HEK293T (cell line): ENCODE data around the gene SNX32.

Experiments used
- CTCF ChIA-PET: fragments of 350-600 bp; formaldehyde crosslinking; extraction: SDS; loops from one replicate; lab custom pipeline; 2021; ENCODE audit warnings: antibody characterized with exemption, inconsistent platforms; lab: Yijun Ruan, JAX
- POLR2A ChIA-PET: fragments of 350-600 bp; formaldehyde crosslinking; extraction: SDS; loops from one replicate; lab custom pipeline; 2020; ENCODE audit warnings: antibody characterized with exemption, inconsistent platforms; lab: Yijun Ruan, JAX
- DNase-seq: peaks from one replicate; pipeline ENCODE4 v3.0.0; 2012; ENCODE audit warnings: mixed read lengths; ENCODE audit errors: extremely low spot score
- ARNT ChIP-seq: fragments of 450-650 bp; IDR thresholded peaks from 2 replicates; pipeline ENCODE4 v1.6.1; 2017; ENCODE audit warnings: mild to moderate bottlenecking
- CTBP1 ChIP-seq: fragments of 450-650 bp; IDR thresholded peaks from 2 replicates; pipeline ENCODE4 v1.6.1; 2016; ENCODE audit warnings: borderline replicate concordance
- ELF4 ChIP-seq: fragments of 450-650 bp; IDR thresholded peaks from 2 replicates; pipeline ENCODE4 v1.6.1; 2017; ENCODE audit warnings: antibody characterized with exemption
- FOXA1 ChIP-seq: fragments of 450-650 bp; IDR thresholded peaks from 2 replicates; pipeline ENCODE4 v1.6.1; 2016; ENCODE audit warnings: mild to moderate bottlenecking
- FOXK2 ChIP-seq: fragments of 450-650 bp; IDR thresholded peaks from 2 replicates; pipeline ENCODE4 v1.6.1; 2016; ENCODE audit warnings: mild to moderate bottlenecking
- FOXM1 ChIP-seq: fragments of 450-650 bp; IDR thresholded peaks from 2 replicates; pipeline ENCODE4 v1.6.1; 2017; ENCODE audit warnings: mild to moderate bottlenecking, borderline replicate concordance
- HDGF ChIP-seq: fragments of 450-650 bp; IDR thresholded peaks from 2 replicates; pipeline ENCODE4 v1.6.1; 2017; ENCODE audit warnings: antibody characterized with exemption, borderline replicate concordance
- L3MBTL2 ChIP-seq: fragments of 450-650 bp; conservative IDR thresholded peaks from 2 replicates; pipeline ENCODE4 v1.6.1; 2016; ENCODE audit warnings: mild to moderate bottlenecking
- LEF1 ChIP-seq: fragments of 450-650 bp; IDR thresholded peaks from 2 replicates; pipeline ENCODE4 v1.6.1; 2017; ENCODE audit warnings: mild to moderate bottlenecking, borderline replicate concordance
- NFRKB ChIP-seq: fragments of 450-650 bp; IDR thresholded peaks from 2 replicates; pipeline ENCODE4 v1.6.1; 2016; ENCODE audit warnings: mild to moderate bottlenecking, moderate library complexity
- SP1 ChIP-seq: fragments of 450-650 bp; IDR thresholded peaks from 2 replicates; pipeline ENCODE4 v1.6.1; 2017
- SUZ12 ChIP-seq: fragments of 450-650 bp; IDR thresholded peaks from 2 replicates; pipeline ENCODE4 v1.6.1; 2016; ENCODE audit warnings: mild to moderate bottlenecking
- TARDBP ChIP-seq: fragments of 450-650 bp; IDR thresholded peaks from 2 replicates; pipeline ENCODE4 v1.6.1; 2016
- ZNF384 ChIP-seq: fragments of 450-650 bp; IDR thresholded peaks from 2 replicates; pipeline ENCODE4 v1.6.1; 2016
- TF ChIP-seq, protein P1 (sequence below): fragments of 450-650 bp; IDR thresholded peaks from 2 replicates; pipeline ENCODE4 v1.6.1; 2016

Gene SNX32

DNA sequence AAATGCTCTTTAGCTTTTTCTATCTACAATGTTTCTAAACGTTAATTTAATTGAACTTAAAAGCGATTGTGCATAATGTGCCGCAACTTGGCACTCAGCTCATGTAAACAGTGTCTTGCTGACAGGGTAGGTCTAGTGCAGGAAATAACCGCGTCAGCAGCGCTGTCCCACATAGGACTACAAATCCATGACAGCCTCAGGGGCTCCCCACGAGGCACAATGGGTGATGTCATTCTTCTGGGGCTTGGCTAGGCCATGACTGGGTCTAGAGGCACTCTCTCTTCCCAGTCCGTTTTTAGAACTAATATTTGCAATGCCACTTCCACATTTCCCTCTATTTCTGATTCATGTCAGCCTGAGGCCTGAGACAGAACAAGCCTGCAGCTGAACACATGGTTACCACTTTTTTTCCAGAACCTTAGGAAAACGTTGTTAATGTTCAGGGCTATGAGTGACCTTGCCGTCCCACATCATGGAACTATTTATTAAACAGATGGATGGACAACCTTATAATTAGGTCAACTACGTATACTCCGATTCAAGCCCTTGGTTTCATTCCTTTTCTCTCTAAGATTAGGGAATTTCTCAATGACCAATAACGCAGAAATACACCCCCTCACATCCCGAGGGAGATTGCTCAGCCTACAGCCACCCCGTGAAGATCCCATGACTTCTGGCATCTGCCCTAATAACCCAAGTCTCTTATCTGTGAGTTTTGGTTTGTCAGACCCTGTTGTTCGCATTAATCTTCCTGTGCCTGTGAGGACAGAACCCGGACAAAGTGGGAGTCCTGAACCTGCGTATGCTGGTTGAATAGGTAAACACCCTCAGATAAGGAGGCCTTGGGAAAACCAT, 19.4 kb upstream of the SNX32 start:
- no peak for DNase-seq
- POLR2A ChIA-PET = interaction anchor here (1.4 to 2.7 kb wide), 2 partner anchors 35 to 44 kb away, joined by 3 to 7 read pairs; no protein-coding TSS in a partner anchor
- TF ChIP-seq FOXM1 (no peak), ZNF384 (no peak), CTBP1 (no peak), LEF1 (no peak), HDGF (no peak), NFRKB (no peak), ELF4 (no peak), SP1 (no peak)
- TF ChIP-seq, protein P1, sequence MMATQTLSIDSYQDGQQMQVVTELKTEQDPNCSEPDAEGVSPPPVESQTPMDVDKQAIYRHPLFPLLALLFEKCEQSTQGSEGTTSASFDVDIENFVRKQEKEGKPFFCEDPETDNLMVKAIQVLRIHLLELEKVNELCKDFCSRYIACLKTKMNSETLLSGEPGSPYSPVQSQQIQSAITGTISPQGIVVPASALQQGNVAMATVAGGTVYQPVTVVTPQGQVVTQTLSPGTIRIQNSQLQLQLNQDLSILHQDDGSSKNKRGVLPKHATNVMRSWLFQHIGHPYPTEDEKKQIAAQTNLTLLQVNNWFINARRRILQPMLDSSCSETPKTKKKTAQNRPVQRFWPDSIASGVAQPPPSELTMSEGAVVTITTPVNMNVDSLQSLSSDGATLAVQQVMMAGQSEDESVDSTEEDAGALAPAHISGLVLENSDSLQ = no peak
- CTCF ChIA-PET = interaction anchor here (1.7 to 3.7 kb wide), 2 partner anchors 34 kb away, joined by 6 to 15 read pairs; partner anchors contain the start of gene AP5B1

DNA sequence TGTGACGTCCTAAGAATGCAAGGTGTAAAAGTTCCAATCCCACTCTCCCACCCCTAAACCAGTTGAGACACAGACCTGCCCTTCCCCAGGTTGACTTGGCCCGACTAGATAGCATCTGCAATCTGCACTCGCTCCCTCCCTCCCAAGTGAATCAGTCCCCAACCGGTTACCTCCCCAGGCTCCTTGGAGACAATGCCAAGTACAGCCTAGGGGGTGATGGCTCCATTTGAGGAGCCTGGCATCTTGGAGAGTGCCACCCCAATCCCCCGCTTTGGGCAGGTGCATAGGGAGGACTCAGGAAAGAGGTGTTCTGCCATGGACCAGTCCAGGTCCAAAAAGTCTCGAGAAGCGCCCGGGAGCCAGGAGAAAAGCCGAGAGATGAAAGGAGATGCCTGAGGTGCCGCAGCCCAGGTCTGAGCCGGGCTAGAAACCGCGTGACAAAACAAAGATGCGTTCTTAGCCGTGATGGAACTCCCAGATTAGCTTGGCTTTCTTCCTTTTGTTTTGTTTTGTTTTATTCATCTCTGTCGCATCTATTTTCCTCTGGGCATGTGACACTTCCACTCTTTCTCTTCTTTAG, 18.7 kb upstream of the SNX32 start:
- TF ChIP-seq FOXM1 = no peak
- ChIA-PET CTCF (interaction anchor here (3.7 kb wide), 1 partner anchor 35 kb away, joined by 15 read pairs; the partner anchor contains the start of gene AP5B1), POLR2A (interaction anchor here (3.4 kb wide), 1 partner anchor 95 kb away, joined by 15 read pairs; the partner anchor contains the start of gene RNASEH2C)
- DNase-seq = no peak

DNA sequence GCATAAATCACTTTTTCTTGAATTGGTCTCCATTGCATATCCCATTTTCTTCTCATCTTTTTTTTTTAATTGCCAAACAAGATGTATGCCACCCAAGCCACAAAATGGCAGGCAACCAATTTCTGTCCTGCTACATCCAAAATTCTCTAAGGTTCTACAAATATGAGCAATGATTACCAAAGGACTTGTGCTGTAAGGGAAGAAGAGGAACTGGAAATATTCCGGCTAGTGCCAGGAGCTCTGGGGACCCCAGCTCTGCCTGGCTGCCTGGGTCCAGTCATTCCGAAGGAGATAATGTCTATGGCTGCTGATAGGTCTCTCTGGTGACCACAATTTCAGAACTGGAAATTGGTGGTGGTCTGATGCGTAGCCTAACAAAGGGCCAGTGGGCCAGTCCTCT, 17.1 kb upstream of the SNX32 start:
- no peak for DNase-seq
- no peak for TF ChIP-seq ARNT
- TF ChIP-seq FOXA1 = no peak
- no peak for TF ChIP-seq SP1
- CTCF ChIA-PET = interaction anchor here (1.0 to 3.7 kb wide), 4 partner anchors 36 to 105 kb away, joined by 4 to 15 read pairs (median 4); partner anchors contain the start of genes AP5B1, KAT5 and MUS81
- POLR2A ChIA-PET = interaction anchor here (1.0 to 3.4 kb wide), 5 partner anchors 37 to 105 kb away, joined by 4 to 27 read pairs (median 8); partner anchors contain the start of genes KAT5 and RNASEH2C

DNA sequence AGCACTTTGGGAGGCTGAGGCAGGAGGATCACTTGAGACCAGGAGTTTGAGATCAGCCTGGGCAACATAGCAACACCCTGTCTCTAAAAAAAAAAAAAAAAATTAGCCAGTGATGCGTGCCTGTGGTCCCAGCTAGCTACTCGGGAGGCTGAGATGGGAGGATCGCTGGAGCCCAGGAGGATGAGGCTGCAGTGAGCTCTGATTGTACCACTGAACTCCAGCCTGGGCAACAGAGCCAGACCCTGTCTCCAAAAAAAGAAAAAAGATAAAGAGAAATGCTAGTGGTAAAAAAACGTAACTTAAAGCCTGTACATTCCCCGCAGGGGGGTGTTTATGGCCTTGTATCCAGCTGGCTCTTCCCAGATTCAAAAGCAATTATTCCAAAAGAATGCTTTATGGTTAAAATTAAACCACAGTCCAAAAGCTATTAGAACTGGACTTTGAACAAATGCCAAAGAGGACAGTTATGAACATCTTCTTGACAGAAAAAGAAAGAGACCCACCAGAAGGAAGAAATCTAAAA, 16.4 kb upstream of the SNX32 start:
- CTCF ChIA-PET = interaction anchor here (1.1 to 3.7 kb wide), 5 partner anchors 33 to 106 kb away, joined by 3 to 15 read pairs (median 5); partner anchors contain the start of genes AP5B1, KAT5 and MUS81
- POLR2A ChIA-PET = interaction anchor here (0.6 to 3.4 kb wide), 7 partner anchors 29 to 137 kb away, joined by 3 to 27 read pairs (median 4); partner anchors contain the start of genes KAT5 and RNASEH2C
- TF ChIP-seq ZNF384 (peak; percentile 74), FOXM1 (no peak)
- no peak for DNase-seq

DNA sequence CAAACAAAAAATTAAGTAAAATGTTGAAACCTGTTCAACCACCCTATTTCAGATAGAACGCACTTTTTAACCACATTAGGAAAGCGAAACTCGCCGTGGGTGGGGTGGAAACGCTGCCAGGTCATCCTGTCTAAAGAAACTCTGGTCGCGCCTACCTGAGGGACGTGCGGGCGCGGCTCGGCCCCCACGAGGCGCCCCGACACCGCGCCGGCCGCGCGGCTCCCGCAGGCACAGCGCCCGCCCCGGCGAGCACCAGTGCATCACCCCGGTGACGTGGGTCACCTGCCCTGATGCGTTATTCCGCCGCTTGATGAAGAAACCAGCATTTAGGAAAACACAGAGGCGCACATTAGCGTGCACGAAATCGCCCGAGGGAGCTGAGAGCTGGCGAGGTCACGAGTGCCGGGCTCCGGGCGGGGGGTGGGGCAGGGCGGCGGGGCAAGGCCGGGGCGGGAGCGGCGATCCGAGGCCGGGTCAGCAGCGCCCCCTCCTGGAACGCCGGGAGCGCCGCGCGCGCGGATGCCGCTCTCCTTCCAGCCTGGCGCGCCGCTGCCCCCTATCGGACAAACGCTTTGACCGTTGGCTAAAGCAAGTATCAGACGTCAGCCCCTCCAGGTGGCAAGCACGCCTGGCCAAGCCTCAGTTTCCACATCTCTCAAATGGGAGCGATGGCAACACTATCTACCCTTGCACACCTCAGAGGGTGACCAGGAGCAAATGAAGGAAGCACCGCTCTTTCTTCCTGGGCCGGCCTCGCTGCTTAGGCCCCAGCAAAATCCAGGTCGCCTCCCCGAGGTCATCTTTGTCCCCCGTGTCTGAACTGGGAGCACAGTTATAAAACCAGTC, 15.7 kb upstream of the SNX32 start:
- peak; percentile 96 for DNase-seq
- CTCF ChIA-PET = interaction anchor here (0.5 to 3.7 kb wide), 9 partner anchors 9 to 106 kb away, joined by 3 to 15 read pairs (median 4); partner anchors contain the start of genes AP5B1, KAT5 and MUS81
- POLR2A ChIA-PET = interaction anchor here (0.6 to 3.4 kb wide), 9 partner anchors 11 to 136 kb away, joined by 3 to 27 read pairs (median 4); partner anchors contain the start of genes CCDC85B, KAT5 and RNASEH2C
- TF ChIP-seq FOXM1 = peak; percentile 67; the same call in 1 of the 2 replicates
- TF ChIP-seq ARNT = peak; percentile 53; the same call in 1 of the 2 replicates
- TF ChIP-seq, protein P1 = no peak; the same call in 1 of the 2 replicates

DNA sequence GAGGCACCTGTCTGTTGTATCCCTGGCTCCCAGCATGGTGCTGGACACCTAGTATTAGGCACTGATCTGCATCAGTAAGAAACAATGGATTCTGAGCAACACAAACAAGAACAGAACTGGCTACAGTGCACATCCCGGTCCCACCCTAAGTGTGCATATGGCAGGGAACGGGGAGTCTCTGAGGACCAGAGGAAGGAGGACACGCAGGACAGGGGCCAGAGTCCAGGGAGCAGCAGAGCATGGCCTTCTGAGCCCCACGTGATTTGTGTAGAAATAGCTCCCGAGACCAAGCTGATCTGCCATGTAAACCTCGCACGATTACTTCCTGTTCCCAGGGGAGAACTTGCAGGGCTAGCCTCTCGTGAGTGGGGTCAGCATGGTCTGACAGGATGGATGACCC, 12.7 kb upstream of the SNX32 start:
- TF ChIP-seq L3MBTL2 = no peak
- no peak for TF ChIP-seq HDGF
- DNase-seq = no peak
- CTCF ChIA-PET = interaction anchor here (0.6 to 0.8 kb wide), 2 partner anchors 28 to 94 kb away, joined by 3 to 4 read pairs; no protein-coding TSS in a partner anchor
- POLR2A ChIA-PET = no interaction called here

DNA sequence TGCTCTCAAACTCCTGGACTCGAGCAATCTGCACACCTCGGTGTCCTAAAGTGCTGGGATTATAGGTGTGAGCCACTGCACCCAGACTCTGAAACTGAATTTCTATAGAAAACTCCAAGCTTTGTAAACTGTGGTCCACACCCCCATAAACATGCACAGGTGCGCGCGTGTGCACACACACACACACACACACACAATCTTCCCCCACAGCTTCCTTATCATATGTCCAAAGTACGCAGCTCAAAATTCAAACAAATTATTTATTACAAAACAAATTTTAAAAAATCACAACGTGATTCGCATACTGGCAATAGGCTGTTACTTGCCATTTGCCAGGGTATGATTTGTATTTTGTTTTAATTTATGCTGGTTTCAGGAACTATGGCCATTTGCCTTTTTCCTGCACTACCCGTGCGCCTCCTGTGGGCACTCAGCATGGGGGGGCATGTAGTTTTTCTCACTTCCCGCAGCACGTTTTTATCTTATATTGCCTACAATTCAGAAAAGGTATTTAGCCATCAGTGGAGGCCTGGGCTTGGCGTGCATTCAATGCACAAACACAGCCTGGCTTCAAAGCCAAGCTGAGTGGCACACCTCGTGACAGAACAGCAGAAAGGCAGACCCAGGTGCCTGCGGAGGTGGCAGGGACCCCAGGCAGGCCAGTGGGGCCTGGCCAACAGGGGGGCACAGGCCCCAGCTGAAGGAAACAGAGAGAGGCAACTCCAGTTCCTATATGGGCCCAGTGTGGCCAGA, 10.8 kb upstream of the SNX32 start:
- DNase-seq = no peak

More for the DNA sequence above, 10.8 kb upstream of the SNX32 start:
- ChIA-PET POLR2A (interaction anchor here (1.1 kb wide), 1 partner anchor 103 kb away, joined by 3 read pairs; no protein-coding TSS in a partner anchor), CTCF (interaction anchor here (0.7 kb wide), 2 partner anchors 11 to 205 kb away, joined by 3 to 5 read pairs; partner anchors contain the start of gene SNX32)
- TF ChIP-seq FOXK2 (no peak), NFRKB (no peak), ELF4 (no peak), SUZ12 (no peak), FOXM1 (no peak), LEF1 (no peak), ARNT (no peak), HDGF (no peak), CTBP1 (no peak), TARDBP (no peak)
- TF ChIP-seq, protein P1 = no peak
